Heart left ventricle (tissue), 16 donors: ENCODE data around the gene CMIP. TPM values are rescaled to one million over a fixed set of nuclear protein-coding genes. Genes with fewer than 3 reads are reported as not detected.
A peak's percentile ranks its signal among the peaks of the same experiment; 100 is the strongest.

Source experiments
- ATAC-seq, 4 donors: fragments of 200-7000 bp; cut with Tn5 transposase; one replicate each; pipeline ENCODE4 v1.9.1; 2020 to 2022; ENCODE audit warnings: moderate library complexity in 4 of 4, mild to moderate bottlenecking in 3 of 4, moderate number of reproducible peaks in 1 of 4
- DNase-seq, 5 donors: peaks; one replicate each; pipeline ENCODE4 v3.0.0-alpha.2; 2020
- H3K27ac ChIP-seq, 12 donors: fragments of 200-600 bp; sonication (generic) in 4 of 12; one replicate each; pipeline versions ENCODE4 v1.5.0 to v1.8.0; 2016 to 2022; ENCODE audit warnings: mild to moderate bottlenecking in 2 of 12
- H3K27me3 ChIP-seq, 9 donors: fragments of 200-600 bp; sonication (generic) in 2 of 9; one replicate each; pipeline versions ENCODE4 v1.5.1 to v1.8.0; 2016 to 2022; ENCODE audit warnings: mild to moderate bottlenecking in 3 of 9
- H3K36me3 ChIP-seq, 9 donors: fragments of 200-600 bp; sonication (generic) in 2 of 9; one replicate each; pipeline versions ENCODE4 v1.5.0 to v1.8.0; 2018 to 2022; ENCODE audit warnings: mild to moderate bottlenecking in 2 of 9
- H3K4me1 ChIP-seq, 12 donors: fragments of 200-600 bp; sonication (generic) in 4 of 12; one replicate each; pipeline versions ENCODE4 v1.5.0 to v1.8.0; 2016 to 2022; ENCODE audit warnings: mild to moderate bottlenecking in 3 of 12
- H3K4me3 ChIP-seq, 12 donors: fragments of 200-600 bp; sonication (generic) in 4 of 12; one replicate each; pipeline versions ENCODE4 v1.5.0 to v1.8.0; 2017 to 2022; ENCODE audit warnings: mild to moderate bottlenecking in 9 of 12, moderate library complexity in 4 of 12
- H3K9me3 ChIP-seq, 12 donors: fragments of 200-600 bp; sonication (generic) in 4 of 12; one replicate each; pipeline versions ENCODE4 v1.5.0 to v1.8.0; 2016 to 2022; ENCODE audit warnings: mild to moderate bottlenecking in 1 of 12
- POLR2A ChIP-seq, 2 donors: fragments of 450-650 bp; IDR thresholded peaks; one replicate each; pipeline ENCODE4 v1.6.1; 2017; ENCODE audit warnings: antibody characterized with exemption in 2 of 2, mild to moderate bottlenecking in 2 of 2, moderate library complexity in 2 of 2
- WGBS, 4 donors: extraction: QIAGEN DNeasy Blood & Tissue Kit in 2 of 4; methylation state at CpG; one replicate each; pipeline versions ENCODE4 v1.1.5 to v1.1.7; 2013 to 2018; 5-methylcytosine and 5-hydroxymethylcytosine counted together
- intact Hi-C, 10 donors: fragments of 100-400 bp; cut with DNase I; formaldehyde crosslinking; loops; one replicate each; pipeline versions ENCODE4 v1.11.1 to v1.14.2; 2022
- polyA plus RNA-seq, 2 donors: library from polyadenylated mRNA; stranded (reverse); fragments of 200-250 nt; gene quantifications; one replicate each; pipeline ENCODE4 v1.2.3, GENCODE V29; 2013
- total RNA-seq, 9 donors: library from RNA; depleted of rRNA in 2 of 9; stranded (reverse); fragments of >200 nt in 2 of 9; fragmentation: NEBNext Ultra II Directional in 3 of 9; extraction: Animal tissue kit (Norgen Biotek cat#: 25700) in 3 of 9; gene quantifications; one replicate each; pipeline versions ENCODE4 v1.1.0 to v1.2.4, GENCODE V29; 2016 to 2023
- TF ChIP-seq, protein P1 (sequence below), 12 donors: fragments of 200-600 bp; sonication (generic) in 4 of 12; IDR thresholded peaks; one replicate each; pipeline versions ENCODE4 v1.5.0 to v1.8.0; 2018 to 2022; ENCODE audit warnings: antibody characterized with exemption in 12 of 12, mild to moderate bottlenecking in 5 of 12
- donor health status: ischemic (EF 13 %, LVEDD 7.1; RV severe dilation, severe dysfunction).
- donor health status: healthy with polysubstance abuse.
- donor health status: DM: no; HTN: yes; CAD: no.
- donor health status: DM: no; HTN: no; CAD: no.
- donor health status: ischemic (EF 25% LVEDD 6.9; RV normal size, moderate dysfunction).
- donor health status: ischemic (EF 25% LVEDD 5.7; RV mildly dilated, moderate dysfunction).
- donor health status: healthy.
- donor health status: DM: yes; HTN: yes; CAD: no.
- donor health status: ischemic (EF 35%, LVEDD 5.7; RV mildly dilated, moderate dysfunction).
- donor health status: nonischemic (EF 11% LVEDD 7.7; RV severe dilation, severe dysfunction).
- donor health status: DM: yes; HTN: yes; CAD: no.
- donor health status: PGD.
- donor health status: ischemic (EF 29% LVEDD 5.4; RV normal size, mild dysfunction).
- donor health status: nonischemic (EF 23%, LVEDD 6.1; RV moderate dilation, normal function).

CMIP gene
- total and polyA plus RNA-seq, 11 donors: 4.1 to 48.8 (median 10.6) TPM

DNA sequence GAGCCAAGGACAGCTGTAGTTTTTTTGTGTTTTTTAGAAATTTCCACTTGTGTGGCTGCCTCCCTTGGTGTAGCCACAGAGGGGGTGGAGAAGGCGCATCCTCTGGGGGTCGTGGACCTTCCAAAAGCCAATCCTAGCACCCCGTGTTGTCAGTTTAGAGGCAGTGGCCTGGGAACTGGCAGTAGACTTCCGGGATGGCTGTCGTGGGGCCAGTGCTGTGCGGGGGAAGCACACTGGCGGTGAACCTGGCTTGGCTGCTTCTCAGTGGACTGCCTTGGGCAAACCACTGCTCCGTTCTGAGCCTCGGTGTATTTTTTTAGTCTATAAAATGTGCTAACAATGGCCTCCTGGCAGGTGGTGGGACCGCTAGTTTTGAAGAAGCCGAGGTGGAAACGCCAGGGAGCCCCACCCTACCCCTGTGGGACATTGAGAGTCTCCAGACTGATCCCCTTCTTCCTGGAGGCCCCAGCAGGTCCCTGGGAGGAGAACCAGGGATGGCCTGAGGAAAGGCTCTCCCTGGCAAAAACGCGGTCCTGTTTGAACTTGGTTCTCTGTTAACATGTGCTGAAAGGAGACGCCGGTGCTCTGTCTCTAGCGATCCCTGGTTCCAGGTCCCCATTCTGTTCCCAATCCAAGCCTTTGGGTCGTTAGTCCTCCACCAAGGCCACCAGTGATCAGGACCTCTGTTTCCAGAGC, 125.7 kb downstream of the CMIP start:
- ATAC-seq: peak in 1 of 4 donors; percentile 44
- Histone ChIP-seq H3K4me1 (peaks cover 0 to 24% (median 7%) of the 10 kb centered on the region in 12 donors), H3K4me3 (no peak overlapping the region), H3K27me3 (no peaks in the 10 kb centered on the region), H3K27ac (no peak overlapping the region), H3K9me3 (no peaks in the 10 kb centered on the region), H3K36me3 (no peaks in the 10 kb centered on the region)
- intact Hi-C loops: no loop called here
- DNase-seq: peak in 1 of 5 donors; percentile 25
- TF ChIP-seq, protein P1, sequence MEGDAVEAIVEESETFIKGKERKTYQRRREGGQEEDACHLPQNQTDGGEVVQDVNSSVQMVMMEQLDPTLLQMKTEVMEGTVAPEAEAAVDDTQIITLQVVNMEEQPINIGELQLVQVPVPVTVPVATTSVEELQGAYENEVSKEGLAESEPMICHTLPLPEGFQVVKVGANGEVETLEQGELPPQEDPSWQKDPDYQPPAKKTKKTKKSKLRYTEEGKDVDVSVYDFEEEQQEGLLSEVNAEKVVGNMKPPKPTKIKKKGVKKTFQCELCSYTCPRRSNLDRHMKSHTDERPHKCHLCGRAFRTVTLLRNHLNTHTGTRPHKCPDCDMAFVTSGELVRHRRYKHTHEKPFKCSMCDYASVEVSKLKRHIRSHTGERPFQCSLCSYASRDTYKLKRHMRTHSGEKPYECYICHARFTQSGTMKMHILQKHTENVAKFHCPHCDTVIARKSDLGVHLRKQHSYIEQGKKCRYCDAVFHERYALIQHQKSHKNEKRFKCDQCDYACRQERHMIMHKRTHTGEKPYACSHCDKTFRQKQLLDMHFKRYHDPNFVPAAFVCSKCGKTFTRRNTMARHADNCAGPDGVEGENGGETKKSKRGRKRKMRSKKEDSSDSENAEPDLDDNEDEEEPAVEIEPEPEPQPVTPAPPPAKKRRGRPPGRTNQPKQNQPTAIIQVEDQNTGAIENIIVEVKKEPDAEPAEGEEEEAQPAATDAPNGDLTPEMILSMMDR (IDR thresholded peaks at IDR 0.05): no peak
- TF ChIP-seq POLR2A (IDR thresholded peaks at IDR 0.05): no peak
- 66 to 86% (median 73%) methylated on average over 18 of the region's 18 CpGs for WGBS, 4 donors

DNA sequence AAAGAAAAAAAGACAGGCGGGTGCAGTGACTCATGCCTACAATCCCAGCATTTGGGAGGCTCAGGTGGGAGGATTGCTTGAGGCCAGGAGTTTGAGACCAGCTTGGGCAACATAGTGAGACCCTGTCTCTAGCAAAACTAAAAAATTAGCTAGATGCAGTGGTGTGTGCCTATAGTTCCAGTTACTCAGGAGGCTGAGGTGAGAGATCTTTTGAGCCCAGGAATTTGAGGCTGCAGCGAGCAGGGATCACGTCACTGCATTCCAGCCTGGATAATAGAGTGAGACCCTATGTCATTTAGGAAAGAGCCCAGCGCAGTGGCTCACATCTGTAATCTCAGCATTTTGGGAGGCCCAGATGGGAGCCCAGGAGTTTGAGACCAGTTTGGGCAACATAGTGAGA, 126.6 kb downstream of the CMIP start:
- no peak overlapping the region for H3K27ac ChIP-seq
- no peak for DNase-seq
- no peaks in the 10 kb centered on the region for H3K9me3 ChIP-seq
- TF ChIP-seq, protein P1 (IDR thresholded peaks at IDR 0.05): no peak
- TF ChIP-seq POLR2A (IDR thresholded peaks at IDR 0.05): no peak
- ATAC-seq: no peak
- no peaks in the 10 kb centered on the region for H3K36me3 ChIP-seq
- H3K4me1 ChIP-seq: peaks cover 0 to 24% (median 7%) of the 10 kb centered on the region in 12 donors
- H3K27me3 ChIP-seq: no peaks in the 10 kb centered on the region
- intact Hi-C loops: no loop called here
- 93 to 99% (median 98%) methylated on average over 4 of the region's 4 CpGs for WGBS, 4 donors
- no peak overlapping the region for H3K4me3 ChIP-seq

DNA sequence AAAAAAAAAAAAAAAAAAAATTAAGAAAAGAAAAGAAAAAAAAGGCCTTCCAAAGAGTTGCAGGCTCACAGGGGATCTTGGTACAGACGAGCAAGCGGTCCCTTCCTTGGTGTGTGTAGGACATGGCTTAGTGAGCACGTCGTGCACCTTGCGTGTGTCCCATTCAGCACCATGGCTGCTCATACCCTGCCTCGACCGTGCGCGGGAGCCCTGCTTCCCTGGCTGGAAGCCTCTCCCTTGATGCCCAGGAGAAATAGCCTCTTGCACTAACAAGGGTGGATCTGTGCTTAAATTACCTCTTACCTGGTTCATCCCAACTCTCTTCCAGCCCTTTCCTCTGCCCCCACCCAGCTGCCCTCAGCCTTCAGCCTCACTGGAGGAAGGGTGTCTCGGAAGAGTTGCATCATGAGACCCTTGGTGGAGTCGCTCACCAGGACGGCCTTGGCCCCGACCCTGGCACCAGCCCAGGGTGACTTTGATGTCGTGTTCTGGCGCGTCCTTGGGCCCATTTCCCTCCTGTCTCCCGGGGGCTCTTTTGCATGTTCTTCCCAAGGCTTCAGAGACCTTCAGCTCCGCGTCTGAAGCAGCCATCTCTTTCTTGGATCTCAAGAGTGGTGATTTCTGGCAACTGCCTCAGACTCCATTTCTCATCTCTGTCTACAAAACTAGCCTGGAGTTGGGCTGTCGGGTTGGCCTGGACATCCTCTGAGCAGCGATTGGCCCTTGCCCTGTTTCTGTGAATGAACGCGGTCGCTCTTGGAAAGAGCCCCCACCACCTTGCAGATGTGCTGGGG, 127.2 kb downstream of the CMIP start:
- TF ChIP-seq, protein P1 (IDR thresholded peaks at IDR 0.05): no peak
- no peak for TF ChIP-seq POLR2A (IDR thresholded peaks at IDR 0.05)

DNA sequence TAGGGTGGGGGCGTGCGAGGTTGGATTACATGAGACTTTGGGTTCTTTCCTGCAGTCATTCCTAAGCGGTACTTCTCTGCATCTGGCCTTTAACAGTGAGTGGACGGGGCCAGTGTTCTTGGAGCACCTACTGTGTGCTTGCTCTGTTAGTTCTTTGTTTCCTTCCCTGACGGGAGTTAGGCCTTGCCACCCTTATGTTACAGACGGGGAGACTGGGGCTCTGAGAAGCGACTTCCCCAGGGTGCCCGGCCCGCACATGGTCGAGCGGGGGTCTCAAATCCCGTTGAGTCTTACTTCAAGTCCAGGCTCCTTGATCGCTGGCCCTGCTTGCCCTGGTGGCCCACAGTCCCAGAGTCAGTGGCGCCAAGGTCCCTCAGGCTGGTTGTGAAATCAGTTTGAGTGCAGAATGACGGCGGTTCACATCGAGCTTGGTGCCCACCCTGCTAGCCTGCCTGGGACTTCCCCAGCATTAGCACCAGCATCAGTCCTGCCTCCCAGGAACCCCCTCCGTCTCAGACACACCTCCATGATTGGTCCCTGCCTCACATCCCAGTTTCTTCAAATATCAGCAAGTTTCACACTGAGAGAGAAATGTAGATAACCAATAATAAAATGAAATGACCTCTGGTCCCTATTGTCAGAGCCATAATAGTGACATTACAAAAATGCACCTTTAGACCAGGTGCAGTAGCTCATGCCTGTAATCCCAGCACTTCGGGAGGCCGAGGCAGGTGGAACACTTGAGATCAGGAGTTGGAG, 128.0 kb downstream of the CMIP start:
- TF ChIP-seq, protein P1 (IDR thresholded peaks at IDR 0.05): no peak
- TF ChIP-seq POLR2A (IDR thresholded peaks at IDR 0.05): no peak
- no peak for DNase-seq
- H3K4me3 ChIP-seq: no peak overlapping the region
- peaks cover 0 to 24% (median 7%) of the 10 kb centered on the region in 12 donors for H3K4me1 ChIP-seq
- no peak overlapping the region for H3K27ac ChIP-seq
- no peaks in the 10 kb centered on the region for H3K27me3 ChIP-seq
- no peaks in the 10 kb centered on the region for H3K36me3 ChIP-seq
- WGBS, 4 donors: 92 to 96% (median 95%) methylated on average over 18 to 20 of the region's 20 CpGs
- no peak for ATAC-seq
- H3K9me3 ChIP-seq: no peaks in the 10 kb centered on the region
- intact Hi-C loops: no loop called here

More for the DNA sequence above, 127.2 kb downstream of the CMIP start:
- Histone ChIP-seq H3K36me3 (no peaks in the 10 kb centered on the region), H3K27me3 (no peaks in the 10 kb centered on the region), H3K4me3 (no peak overlapping the region), H3K9me3 (no peaks in the 10 kb centered on the region), H3K4me1 (peaks cover 0 to 24% (median 7%) of the 10 kb centered on the region in 12 donors), H3K27ac (no peak overlapping the region)
- intact Hi-C loops: no loop called here
- ATAC-seq (no peak), DNase-seq (no peak)
- 88 to 91% (median 89%) methylated on average over 24 of the region's 24 CpGs for WGBS, 4 donors
